Mammary epithelial cell (primary cell): ENCODE results near the gene FREM2.

Experiments used
- CTCF ChIP-seq, 2 donors: IDR thresholded peaks in 1 of 2; conservative IDR thresholded peaks in 1 of 2; 2 replicates each; pipeline ENCODE4 v1.5.1; 2011 to 2012; ENCODE audit warnings: inconsistent platforms in 2 of 2, low read length in 2 of 2, mild to moderate bottlenecking in 2 of 2, control low read depth in 1 of 2, low read depth in 1 of 2; ENCODE audit not compliant: insufficient read depth in 1 of 2; ENCODE audit errors: extremely low read depth in 1 of 2
- EZH2 ChIP-seq: IDR thresholded peaks from 2 replicates; pipeline ENCODE4 v1.6.1; 2012; ENCODE audit warnings: low read length, inconsistent platforms, borderline replicate concordance

- TF ChIP-seq CTCF (conservative IDR thresholded peaks at IDR 0.05 in 1 of 2, IDR thresholded peaks at IDR 0.05 in 1 of 2; ENCODE audit: extremely low read depth in 1 of 2, insufficient read depth in 1 of 2, low read depth in 1 of 2, low read length in 2 of 2) (no peak), EZH2 (no peak)
These were observed 137.5 kb downstream of the FREM2 start for GRCh38 chr13:38824342-38824741.
